HepG2 (cell line): Measurements from ENCODE around the gene SELENOS. TPM values are rescaled to one million over a fixed set of nuclear protein-coding genes. Genes with fewer than 3 reads are reported as not detected.
A peak's percentile ranks its signal among the peaks of the same experiment; 100 is the strongest.

ENCODE experiments used
- AGO2 ChIP-seq: fragments of 200-400 bp; formaldehyde crosslinking; optimal IDR thresholded peaks from 2 replicates; pipeline ENCODE3; 2017; ENCODE audit warnings: mild to moderate bottlenecking, low read depth, low read length, moderate library complexity
- GLMP ChIP-seq: sonication (generic); formaldehyde crosslinking; IDR thresholded peaks from 2 replicates; pipeline ENCODE4 v1.9.0; 2021; ENCODE audit warnings: missing genetic modification reagents, mild to moderate bottlenecking, borderline replicate concordance
- MAX ChIP-seq: IDR thresholded peaks from 2 replicates; pipeline ENCODE4 v1.6.1; 2012; ENCODE audit warnings: inconsistent platforms
- MYC ChIP-seq: sonication (generic); formaldehyde crosslinking; IDR thresholded peaks from 2 replicates; pipeline ENCODE4 v1.9.0; 2021; ENCODE audit warnings: missing genetic modification reagents, borderline replicate concordance
- POLR2A ChIP-seq, 2 experiments: IDR thresholded peaks; 2 replicates each; pipeline ENCODE4 v1.6.1; 2011; ENCODE audit warnings: low read depth in 2 of 2, low read length in 2 of 2, mild to moderate bottlenecking in 1 of 2, moderate library complexity in 1 of 2; ENCODE audit not compliant: insufficient read depth in 1 of 2
- POLR2G ChIP-seq: fragments of 200-400 bp; formaldehyde crosslinking; IDR thresholded peaks from 2 replicates; pipeline ENCODE4 v1.6.1; 2018; ENCODE audit warnings: mild to moderate bottlenecking, low read depth, low read length, moderate library complexity
- RBFOX2 ChIP-seq: fragments of 200-400 bp; formaldehyde crosslinking; IDR thresholded peaks from 2 replicates; pipeline ENCODE4 v1.6.1; 2017; ENCODE audit warnings: low read depth, mild to moderate bottlenecking, low read length
- RBM22 ChIP-seq: fragments of 200-400 bp; formaldehyde crosslinking; optimal IDR thresholded peaks from 2 replicates; pipeline ENCODE3; 2017; ENCODE audit warnings: mild to moderate bottlenecking, low read length, moderate library complexity
- YEATS4 ChIP-seq: sonication (generic); formaldehyde crosslinking; IDR thresholded peaks from 2 replicates; pipeline ENCODE4 v1.4.0; 2020; ENCODE audit warnings: missing genetic modification reagents, borderline replicate concordance
- ZBTB8A ChIP-seq: sonication (generic); formaldehyde crosslinking; IDR thresholded peaks from 2 replicates; pipeline ENCODE4 v1.4.0; 2020; ENCODE audit warnings: mild to moderate bottlenecking, low read depth, missing genetic modification reagents, borderline replicate concordance
- ZFY ChIP-seq: sonication (generic); formaldehyde crosslinking; IDR thresholded peaks from 2 replicates; pipeline ENCODE4 v1.4.0; 2020; ENCODE audit warnings: missing genetic modification reagents
- ZNF143 ChIP-seq: sonication (generic); formaldehyde crosslinking; IDR thresholded peaks from 2 replicates; pipeline ENCODE4 v1.4.0; 2020; ENCODE audit warnings: missing genetic modification reagents
- ZNF768 ChIP-seq: sonication (generic); formaldehyde crosslinking; IDR thresholded peaks from 2 replicates; pipeline ENCODE4 v1.4.0; 2020; ENCODE audit warnings: missing genetic modification reagents
- polyA plus RNA-seq, 8 experiments: library from polyadenylated mRNA; depleted of rRNA in 3 of 8; stranded (reverse) in 7 of 8; unstranded in 1 of 8; fragments of >200 nt; fragmentation: Illumina TruSeq in 4 of 8; extraction: Trizol in 4 of 8; gene quantifications; 2 replicates each; pipeline versions ENCODE4 v1.2.1 to v1.2.3, GENCODE V29; 2011 to 2016; ENCODE audit warnings: low read depth in 4 of 8, missing spikeins in 1 of 8, mixed read lengths in 1 of 8; ENCODE audit not compliant: insufficient read depth in 1 of 8
- total RNA-seq, 5 experiments: library from RNA; depleted of rRNA; stranded (reverse); fragments of >200 nt; fragmentation: Illumina TruSeq; extraction: Trizol; gene quantifications; 2 replicates each; pipeline ENCODE4 v1.2.3, GENCODE V29; 2016; ENCODE audit warnings: low read depth in 1 of 5
- TF ChIP-seq, protein P1 (sequence below): sonication (generic); formaldehyde crosslinking; IDR thresholded peaks from 2 replicates; pipeline ENCODE4 v1.5.1; 2020; ENCODE audit warnings: mild to moderate bottlenecking, missing genetic modification reagents, moderate library complexity
- TF ChIP-seq, protein P2 (sequence below): sonication (generic); formaldehyde crosslinking; IDR thresholded peaks from 2 replicates; pipeline ENCODE4 v1.5.0; 2020; ENCODE audit warnings: missing genetic modification reagents

The SELENOS gene
- total and polyA plus RNA-seq, 2 of the 13 experiments (the other 11 are each of a cell fraction or from before 2014, with no cell fraction given) = 63.0 to 66.1 TPM

DNA sequence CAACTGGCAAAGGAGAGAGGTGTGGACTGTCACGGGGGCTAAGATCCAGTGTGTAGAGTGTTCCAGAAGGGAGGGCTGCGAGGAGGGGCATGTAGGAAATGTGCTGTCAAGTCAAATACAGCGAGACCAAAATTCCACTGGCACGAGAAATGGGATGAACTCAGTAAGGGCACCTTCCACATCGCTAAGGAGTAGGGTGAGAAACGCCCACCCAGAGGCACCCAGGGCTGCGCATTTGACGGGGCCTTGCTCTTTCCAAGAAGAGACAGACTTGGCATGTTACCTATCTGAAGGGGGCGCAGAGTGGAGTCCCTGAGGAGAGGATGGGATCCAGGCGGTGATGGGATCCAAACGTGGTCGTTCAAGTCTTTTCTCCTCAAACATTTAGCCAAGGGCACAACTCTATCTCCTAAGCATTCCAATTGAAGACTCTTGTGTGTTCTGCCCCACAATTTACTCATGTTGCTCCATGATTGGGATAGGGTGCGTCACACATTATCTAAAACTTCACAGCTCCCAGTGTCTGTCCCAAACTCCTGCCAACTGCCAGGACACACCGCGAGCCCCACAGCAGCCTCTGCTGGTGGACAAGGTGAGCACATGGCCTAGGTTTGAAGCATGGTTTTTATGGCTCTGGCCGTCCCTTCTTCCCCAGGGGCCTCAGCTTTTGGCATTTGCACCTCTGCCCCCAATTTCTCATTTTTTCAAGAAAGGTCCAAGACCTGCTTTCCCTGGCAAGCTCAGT is 7.6 kb downstream of the SELENOS start (continued):
- TF ChIP-seq, protein P1, sequence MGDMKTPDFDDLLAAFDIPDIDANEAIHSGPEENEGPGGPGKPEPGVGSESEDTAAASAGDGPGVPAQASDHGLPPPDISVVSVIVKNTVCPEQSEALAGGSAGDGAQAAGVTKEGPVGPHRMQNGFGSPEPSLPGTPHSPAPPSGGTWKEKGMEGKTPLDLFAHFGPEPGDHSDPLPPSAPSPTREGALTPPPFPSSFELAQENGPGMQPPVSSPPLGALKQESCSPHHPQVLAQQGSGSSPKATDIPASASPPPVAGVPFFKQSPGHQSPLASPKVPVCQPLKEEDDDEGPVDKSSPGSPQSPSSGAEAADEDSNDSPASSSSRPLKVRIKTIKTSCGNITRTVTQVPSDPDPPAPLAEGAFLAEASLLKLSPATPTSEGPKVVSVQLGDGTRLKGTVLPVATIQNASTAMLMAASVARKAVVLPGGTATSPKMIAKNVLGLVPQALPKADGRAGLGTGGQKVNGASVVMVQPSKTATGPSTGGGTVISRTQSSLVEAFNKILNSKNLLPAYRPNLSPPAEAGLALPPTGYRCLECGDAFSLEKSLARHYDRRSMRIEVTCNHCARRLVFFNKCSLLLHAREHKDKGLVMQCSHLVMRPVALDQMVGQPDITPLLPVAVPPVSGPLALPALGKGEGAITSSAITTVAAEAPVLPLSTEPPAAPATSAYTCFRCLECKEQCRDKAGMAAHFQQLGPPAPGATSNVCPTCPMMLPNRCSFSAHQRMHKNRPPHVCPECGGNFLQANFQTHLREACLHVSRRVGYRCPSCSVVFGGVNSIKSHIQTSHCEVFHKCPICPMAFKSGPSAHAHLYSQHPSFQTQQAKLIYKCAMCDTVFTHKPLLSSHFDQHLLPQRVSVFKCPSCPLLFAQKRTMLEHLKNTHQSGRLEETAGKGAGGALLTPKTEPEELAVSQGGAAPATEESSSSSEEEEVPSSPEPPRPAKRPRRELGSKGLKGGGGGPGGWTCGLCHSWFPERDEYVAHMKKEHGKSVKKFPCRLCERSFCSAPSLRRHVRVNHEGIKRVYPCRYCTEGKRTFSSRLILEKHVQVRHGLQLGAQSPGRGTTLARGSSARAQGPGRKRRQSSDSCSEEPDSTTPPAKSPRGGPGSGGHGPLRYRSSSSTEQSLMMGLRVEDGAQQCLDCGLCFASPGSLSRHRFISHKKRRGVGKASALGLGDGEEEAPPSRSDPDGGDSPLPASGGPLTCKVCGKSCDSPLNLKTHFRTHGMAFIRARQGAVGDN (CRISPR knock-in tag) = peak; percentile 46
- TF ChIP-seq AGO2 = peak; percentile 49
- peak; percentile 52 for TF ChIP-seq RBFOX2
- TF ChIP-seq MAX = peak; percentile 54; the same call in 1 of the 2 replicates
- TF ChIP-seq, protein P2, sequence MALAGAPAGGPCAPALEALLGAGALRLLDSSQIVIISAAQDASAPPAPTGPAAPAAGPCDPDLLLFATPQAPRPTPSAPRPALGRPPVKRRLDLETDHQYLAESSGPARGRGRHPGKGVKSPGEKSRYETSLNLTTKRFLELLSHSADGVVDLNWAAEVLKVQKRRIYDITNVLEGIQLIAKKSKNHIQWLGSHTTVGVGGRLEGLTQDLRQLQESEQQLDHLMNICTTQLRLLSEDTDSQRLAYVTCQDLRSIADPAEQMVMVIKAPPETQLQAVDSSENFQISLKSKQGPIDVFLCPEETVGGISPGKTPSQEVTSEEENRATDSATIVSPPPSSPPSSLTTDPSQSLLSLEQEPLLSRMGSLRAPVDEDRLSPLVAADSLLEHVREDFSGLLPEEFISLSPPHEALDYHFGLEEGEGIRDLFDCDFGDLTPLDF (CRISPR knock-in tag) = no peak
- no peak for TF ChIP-seq ZNF143
- TF ChIP-seq ZBTB8A (CRISPR knock-in tag) = no peak
- TF ChIP-seq GLMP (CRISPR knock-in tag) = no peak
- TF ChIP-seq YEATS4 (CRISPR knock-in tag) = no peak
- peak in 1 of 2 experiments; percentile 29; a peak in 1 of 4 replicates for TF ChIP-seq POLR2A (IDR thresholded peaks at IDR 0.05; ENCODE audit: insufficient read depth in 1 of 2, low read depth in 2 of 2, low read length in 2 of 2)
- peak; percentile 74; the same call in 1 of the 2 replicates for TF ChIP-seq MYC
- no peak for TF ChIP-seq ZNF768
- TF ChIP-seq ZFY = peak; percentile 25; the same call in 1 of the 2 replicates
- TF ChIP-seq RBM22 = peak; percentile 30
- TF ChIP-seq POLR2G = peak; percentile 52; the same call in 1 of the 2 replicates
